T-helper 1 cell treated with Interleukin-12 subunit alpha and Interleukin-12 subunit beta and Interleukin-4 antibody, amounts not matched to agents 30 ng/mL and 1 ng/mL, for 36 hours (primary cell): ENCODE results near the gene ATP9A. TPM values are rescaled to one million over a fixed set of nuclear protein-coding genes. Genes with fewer than 3 reads are reported as not detected.
"Not testable (repeated sequence)": the region's sequence is repeated elsewhere in the genome, so short reads cannot be mapped to it uniquely, and the experiment has no call there.

Experiments
- intact Hi-C: fragments of 100-400 bp; cut with micrococcal nuclease; formaldehyde crosslinking; loops from one replicate; pipeline ENCODE4 v1.15.1; 2024
- total RNA-seq: library from RNA; stranded (reverse); gene quantifications from 2 replicates; pipeline ENCODE4 v1.2.3, GENCODE V29; 2022

The ATP9A gene, protein sequence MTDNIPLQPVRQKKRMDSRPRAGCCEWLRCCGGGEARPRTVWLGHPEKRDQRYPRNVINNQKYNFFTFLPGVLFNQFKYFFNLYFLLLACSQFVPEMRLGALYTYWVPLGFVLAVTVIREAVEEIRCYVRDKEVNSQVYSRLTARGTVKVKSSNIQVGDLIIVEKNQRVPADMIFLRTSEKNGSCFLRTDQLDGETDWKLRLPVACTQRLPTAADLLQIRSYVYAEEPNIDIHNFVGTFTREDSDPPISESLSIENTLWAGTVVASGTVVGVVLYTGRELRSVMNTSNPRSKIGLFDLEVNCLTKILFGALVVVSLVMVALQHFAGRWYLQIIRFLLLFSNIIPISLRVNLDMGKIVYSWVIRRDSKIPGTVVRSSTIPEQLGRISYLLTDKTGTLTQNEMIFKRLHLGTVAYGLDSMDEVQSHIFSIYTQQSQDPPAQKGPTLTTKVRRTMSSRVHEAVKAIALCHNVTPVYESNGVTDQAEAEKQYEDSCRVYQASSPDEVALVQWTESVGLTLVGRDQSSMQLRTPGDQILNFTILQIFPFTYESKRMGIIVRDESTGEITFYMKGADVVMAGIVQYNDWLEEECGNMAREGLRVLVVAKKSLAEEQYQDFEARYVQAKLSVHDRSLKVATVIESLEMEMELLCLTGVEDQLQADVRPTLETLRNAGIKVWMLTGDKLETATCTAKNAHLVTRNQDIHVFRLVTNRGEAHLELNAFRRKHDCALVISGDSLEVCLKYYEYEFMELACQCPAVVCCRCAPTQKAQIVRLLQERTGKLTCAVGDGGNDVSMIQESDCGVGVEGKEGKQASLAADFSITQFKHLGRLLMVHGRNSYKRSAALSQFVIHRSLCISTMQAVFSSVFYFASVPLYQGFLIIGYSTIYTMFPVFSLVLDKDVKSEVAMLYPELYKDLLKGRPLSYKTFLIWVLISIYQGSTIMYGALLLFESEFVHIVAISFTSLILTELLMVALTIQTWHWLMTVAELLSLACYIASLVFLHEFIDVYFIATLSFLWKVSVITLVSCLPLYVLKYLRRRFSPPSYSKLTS
- total RNA-seq, result 2.8 and 3.2 TPM in 2 replicates

DNA sequence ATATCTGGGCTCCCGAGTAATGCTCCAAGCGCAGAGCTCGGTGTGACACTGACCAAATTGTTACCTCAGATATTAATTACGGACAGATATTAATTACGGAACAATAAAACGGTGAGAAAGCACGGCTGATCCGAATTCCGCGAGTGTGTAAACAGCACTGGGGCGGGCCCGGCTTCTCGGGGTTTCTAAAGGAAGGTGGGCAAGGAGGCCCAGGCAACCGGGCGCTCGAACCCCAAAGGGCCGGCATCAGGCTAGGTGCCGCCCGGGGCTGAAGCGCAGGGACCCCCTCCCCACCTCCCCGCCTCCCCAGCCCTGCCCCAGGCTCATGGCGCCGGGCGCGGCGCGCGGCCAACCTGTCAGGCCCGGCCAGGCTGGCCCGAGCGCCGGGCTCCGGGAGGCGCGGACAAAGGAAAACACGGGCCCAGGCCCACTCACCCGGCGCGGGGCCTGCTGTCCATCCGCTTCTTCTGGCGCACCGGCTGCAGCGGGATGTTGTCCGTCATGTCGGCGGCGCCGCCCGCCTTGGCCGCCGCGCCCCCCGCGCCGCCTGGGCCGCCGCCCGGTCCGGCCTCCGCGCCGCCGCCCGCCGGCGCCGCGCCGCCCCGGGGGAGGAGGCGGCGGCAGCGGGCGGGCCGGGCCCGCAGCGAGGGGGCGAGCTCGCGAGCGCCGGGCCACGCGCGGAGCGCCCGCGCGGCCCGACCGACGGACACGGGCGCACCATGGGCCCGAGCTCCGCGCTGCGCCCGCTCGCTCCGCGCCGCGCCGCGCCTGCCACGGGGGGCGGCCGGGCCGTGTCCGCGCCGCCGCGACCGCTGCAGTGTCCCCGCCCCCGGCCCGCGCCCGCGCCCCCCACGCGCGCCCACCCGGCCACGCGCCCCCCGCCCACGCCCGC is at the start of gene ATP9A:
TSS of gene ATP9A (minus strand) at position 524 of the 892 bp plus-strand sequence. CDS start at position 503, 21 bp downstream.
- intact Hi-C loops, result loop anchor here (5.0 kb wide), 1 partner anchor 264 kb away; no protein-coding TSS in a partner anchor

DNA sequence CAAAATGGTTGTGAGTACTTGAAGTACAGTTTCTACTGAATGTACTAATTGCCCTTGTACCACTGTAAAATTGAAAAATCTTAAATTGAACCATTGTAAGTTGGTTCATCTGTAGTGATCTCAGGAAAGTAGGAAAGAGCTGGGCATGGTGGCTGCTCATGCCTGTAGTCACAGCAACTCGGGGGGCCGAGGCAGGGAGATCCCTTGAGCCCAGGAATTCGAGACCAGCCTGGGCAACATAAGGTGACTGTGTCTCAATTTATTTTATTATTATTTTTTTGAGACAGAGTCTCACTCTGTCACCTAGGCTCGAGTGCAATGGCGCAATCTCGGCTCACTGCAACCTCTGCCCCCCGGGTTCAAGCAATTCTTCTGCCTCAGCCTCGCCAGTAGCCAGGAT is 48.7 kb upstream of the ATP9A start:
- intact Hi-C loops, result not testable (repeated sequence)

DNA sequence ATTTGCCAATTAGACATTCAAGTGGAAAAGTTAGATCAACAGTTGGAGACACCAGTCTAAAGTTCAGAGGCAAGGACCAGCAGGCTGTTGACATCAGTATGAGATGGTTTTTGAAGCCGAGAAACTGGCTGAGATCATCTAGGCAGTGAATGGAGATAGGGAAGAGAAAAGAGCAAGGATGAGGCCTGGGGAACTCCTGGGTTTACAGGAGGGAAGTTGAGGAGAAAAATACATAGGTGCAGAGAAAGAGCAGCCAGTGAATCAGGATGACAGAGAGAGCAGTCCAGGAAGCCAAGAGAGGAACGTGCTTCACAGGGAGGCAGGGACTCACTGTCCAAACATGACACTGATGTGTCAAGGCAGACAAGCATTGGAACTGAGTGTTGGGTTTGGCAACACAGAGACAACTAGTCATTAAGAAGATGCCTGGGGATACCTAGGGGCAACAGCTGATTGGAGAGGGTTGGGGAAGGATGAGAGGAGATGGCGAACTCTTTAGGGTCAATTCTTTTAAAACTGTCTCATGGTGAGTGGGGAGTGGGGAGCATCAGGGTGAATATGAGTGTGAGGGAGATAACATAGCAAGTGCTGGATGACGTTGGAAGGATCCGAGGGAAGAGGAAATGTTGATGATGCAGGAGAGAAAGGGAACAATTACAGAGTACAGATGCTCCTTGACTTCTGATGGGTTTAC is 47.3 kb upstream of the ATP9A start:
- intact Hi-C loops, result no loop called here

DNA sequence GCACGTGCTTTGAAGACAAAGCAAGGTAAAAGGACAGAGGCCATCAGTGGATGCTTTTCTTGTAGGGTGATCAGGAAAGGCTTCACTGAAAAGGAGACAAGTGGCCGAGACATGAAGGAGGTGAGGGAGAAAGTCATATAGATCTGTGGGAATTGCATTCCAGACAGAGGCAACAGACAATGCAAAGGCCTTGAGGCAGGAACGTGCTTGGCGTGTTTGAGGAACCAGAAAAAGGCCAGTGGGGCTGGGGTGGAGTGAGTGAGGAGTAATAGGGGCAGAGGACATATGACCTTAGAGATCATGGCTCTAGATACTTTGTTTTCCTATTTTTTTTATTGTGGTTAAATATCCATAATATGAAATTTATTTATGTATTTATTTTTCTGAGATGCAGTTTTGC is 44.7 kb upstream of the ATP9A start:
- intact Hi-C loops, result no loop called here

GRCh38 chr20:51811514-51812128 is 43.4 kb upstream of the ATP9A start:
- intact Hi-C loops, result no loop called here

GRCh38 chr20:51811042-51811355 is 42.8 kb upstream of the ATP9A start:
- intact Hi-C loops, result no loop called here

DNA sequence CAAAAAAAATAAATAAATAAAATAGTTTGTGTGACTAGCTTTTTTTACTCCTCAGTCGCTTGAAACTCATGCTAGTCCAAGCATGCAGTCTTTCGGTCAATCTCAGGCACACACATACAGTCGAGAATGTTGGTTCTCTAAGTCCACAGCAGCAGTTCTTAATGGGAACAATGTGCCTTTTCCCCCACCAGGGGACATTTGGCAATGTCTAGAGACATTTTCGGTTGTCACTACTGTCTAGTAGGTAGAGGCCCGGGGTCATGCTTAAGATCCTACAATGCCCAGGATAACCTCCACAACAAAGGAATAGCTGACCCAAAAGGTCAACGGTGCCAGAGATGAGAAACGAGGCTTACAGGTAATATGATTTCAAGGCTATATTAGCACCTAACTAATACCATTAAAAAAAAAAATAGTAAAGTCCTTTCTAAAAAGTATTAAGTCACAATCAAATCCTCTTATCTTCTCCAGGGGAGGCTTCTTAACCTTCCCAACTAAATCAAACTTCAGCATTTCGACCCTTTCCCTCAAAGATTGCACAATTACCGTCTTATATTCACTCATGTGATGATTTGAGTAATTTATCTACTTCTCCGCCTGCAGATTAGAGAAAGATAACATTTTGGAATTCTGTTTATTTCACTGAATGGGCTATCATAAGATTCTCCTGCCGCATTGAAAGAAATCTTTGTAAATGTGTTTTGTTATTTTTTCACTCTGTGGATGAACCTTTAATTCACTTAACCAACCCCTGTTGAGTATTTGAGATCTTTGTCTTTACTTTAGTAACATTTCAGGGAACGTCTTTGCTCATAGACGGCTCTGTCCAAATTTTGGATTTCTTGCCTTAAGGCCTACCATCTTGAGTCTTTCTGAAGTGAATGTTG is 42.2 kb upstream of the ATP9A start:
- intact Hi-C loops, result no loop called here

- intact Hi-C loops, result no loop called here
These were observed 39.6 kb upstream of the ATP9A start for GRCh38 chr20:51807720-51808250.

DNA sequence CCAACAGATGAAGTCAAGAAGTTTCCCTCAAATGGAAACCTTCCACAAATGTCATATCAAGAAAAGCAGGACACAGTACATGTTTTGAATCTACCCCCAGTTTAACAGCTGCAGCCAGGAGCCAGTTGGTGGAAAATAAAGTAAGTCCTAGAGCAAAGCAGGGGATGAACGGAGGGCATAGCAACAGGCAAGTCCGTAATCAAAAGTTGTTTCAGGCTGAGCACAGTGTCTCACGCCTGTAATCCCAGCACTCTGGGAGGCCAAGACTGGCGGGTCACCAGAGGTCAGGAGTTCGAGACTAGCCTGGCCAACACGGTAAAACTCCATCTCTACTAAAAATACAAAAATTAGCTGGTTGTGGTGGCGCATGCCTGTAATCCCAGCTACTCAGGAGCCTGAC is 36.6 kb upstream of the ATP9A start:
- intact Hi-C loops, result no loop called here

DNA sequence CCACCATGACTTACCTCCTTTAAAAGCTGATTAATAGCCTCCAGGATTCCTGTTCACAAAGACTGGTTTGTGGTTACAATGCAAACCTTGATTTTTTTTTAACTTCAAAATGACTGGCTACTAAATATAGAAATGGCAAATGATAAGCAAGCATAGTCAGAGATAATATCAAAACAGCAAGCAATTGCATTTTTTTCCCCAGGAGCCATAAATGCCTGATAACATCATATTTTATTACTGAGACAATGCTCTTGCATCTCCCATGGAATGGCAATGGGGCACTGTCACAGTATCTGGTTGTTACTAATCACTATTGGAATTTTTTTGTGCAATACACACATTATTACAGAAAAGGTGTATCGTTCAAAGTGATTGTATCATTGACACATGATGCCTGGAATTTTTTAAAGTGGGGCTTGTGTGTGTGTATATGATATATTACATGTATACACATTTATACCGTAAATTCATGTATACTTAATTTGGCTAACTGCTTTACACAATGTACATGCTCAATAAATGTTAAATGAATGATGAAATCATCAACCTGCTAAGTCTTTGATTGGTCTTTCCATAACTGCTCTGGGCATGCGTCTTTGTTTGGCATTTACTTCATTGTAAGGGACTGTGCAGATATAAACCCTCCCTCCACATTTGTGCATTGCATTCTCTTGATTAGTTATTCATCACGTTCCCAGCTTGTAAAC is 35.1 kb upstream of the ATP9A start:
- intact Hi-C loops, result no loop called here

GRCh38 chr20:51802170-51802751 is 34.1 kb upstream of the ATP9A start, which contains the start of gene SALL4:
Gene SALL4, minus strand, starts transcription at chr20:51802521. Its CDS starts 113 bp downstream, at chr20:51802408.
- intact Hi-C loops, result no loop called here

DNA sequence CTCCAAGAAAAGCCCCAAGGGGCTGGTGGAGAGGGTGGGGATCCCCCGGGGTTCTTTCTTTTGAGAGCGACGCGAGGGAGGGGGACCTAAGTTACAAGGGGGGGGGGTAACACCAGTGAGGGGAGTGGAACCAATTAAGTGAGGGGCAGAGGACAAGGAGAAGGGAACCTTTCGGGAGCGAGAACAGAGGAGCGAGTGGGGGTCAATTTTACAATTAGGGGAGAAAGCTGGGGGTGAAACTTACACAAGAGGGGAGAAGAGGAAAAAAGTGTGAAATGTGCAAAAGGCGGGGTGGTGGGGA is 33.6 kb upstream of the ATP9A start:
- intact Hi-C loops, result no loop called here

DNA sequence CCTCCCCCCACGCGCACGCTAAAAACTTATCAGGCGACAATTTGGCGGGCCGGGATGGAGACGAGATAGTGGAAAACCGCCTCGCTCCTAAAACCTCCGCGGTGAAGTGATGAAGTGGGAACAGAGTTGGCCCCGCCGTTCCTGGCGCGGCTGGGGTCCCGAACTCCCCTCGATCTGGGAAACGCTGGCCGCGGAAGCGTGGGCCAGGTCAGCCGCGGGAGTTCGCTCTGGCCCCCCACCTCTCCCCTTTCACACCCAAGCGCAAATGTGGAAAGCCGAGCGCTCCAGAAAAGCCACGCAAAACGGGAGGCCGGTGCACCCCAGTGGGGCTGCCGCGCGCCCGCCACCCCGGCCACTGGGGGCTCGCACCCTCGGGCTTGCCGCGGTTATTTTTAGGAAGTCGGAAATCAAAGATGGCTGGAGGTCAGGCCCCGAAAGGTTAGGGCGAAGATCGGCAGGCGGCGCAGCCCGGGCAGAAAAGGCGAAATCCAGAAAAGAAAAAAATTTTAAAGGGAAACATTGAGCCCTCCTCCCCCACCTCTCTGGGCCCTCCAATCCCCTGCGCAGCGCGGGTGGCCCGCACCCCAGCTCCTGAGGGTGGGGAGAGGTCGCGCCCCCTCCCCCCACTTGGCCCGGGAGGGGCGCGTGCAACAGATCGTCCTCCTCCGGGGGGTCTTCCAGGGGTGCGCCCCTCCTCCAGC is 33.1 kb upstream of the ATP9A start:
- intact Hi-C loops, result no loop called here

DNA sequence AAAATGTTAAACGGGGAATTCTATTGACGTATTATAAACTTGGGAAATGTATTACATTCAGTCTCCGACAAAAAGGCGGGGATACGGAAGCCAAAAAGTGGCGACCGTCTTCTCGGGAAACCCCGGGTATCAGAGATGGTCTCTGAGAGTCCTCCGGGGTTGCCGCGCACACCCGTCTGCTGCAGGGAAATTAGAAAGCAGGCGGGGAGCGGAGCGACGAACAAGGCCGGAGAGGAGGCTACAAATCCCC is 32.6 kb upstream of the ATP9A start:
- intact Hi-C loops, result loop anchor here (1.0 kb wide), 1 partner anchor 283 kb away; no protein-coding TSS in a partner anchor

GRCh38 chr20:51800060-51800871 is 32.1 kb upstream of the ATP9A start:
- intact Hi-C loops, result loop anchor here (1.0 kb wide), 1 partner anchor 283 kb away; no protein-coding TSS in a partner anchor

- intact Hi-C loops, result no loop called here
These were observed 31.2 kb upstream of the ATP9A start for GRCh38 chr20:51799401-51799860.
